ENCODE measurements around the gene GJC3.
"Not testable (repeated sequence)": the region's sequence is repeated elsewhere in the genome, so short reads cannot be mapped to it uniquely, and the experiment has no call there.

GJC3 gene

GRCh38 chr7:99928188-99928587 lies 1.2 kb downstream of the GJC3 start:
- DNase-seq = no peak

DNA sequence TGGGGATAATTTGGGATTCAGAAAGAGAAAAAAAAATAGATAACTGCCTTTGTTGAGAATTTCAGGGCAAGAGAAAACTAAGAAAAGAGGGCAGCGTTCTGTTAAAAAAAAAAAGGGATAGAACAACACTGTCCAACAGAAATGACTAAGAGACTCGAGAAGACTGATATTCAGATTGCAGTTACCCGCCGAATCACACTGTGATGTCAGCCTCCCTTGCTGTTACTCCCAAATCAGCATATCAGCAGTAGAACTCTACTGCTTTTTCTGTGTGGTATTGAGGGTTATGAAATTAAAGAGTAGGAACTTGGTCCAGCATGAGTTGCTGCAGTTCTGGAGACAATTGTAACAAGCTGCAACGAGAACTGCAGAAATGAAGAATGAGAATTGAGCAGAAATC lies 1.9 kb downstream of the GJC3 start:
- DNase-seq = no peak

DNA sequence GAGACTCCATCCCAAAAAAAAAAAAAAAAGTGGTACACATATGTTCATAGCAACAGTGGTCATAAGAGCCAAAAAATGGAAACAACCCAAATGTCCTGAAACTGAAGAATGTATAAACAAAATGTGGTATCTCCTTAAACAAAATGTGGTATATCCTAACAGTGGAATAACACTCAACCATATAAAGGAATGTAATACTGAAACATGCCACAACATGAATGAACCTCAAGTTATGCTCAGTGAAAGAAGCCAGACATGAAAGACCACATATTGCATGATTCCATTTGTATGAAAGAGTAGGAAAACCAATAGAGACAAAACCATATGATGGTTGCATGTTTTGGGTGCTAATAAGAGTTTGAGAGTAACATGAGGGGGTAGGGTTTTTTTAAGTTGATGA lies 3.1 kb downstream of the GJC3 start:
- DNase-seq = no peak

DNA sequence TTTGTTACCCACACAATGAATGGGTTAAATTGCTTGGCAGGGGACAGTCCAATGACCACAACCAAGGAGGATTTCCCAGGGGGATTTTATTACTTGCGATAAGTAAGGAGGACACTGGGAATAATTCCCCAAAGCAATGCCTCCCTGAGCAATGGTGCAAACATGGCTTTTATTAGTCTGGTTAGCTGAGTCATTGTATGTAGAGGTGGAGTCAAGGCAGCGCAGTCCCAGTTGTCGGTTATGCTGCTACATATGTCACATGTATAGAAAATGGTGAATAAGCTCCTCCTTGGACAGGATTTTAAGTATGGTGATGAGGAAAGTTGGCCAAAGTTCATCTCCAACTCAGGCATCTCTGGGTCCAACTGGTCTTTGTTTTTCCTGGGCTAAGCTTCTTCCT lies 6.2 kb downstream of the GJC3 start:
- no peak for DNase-seq

DNA sequence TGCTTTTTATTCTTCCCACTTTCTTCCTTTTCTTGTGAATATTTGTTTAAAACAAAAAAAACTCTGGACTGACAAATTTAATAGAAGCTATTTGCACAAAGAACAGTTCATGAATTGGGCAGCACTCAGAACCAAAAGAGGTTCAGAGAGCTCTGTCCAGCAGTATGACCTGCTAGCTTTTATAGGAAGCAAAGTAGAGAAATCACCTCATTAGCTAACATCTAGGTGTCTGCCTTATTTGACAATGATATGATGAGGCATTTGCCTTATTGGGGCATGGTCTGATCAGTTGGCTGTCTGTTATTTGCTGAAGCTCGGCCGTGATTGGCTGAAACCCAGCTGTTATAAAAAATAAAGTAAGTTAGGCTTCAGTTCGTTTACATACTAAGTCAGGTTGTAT lies 9.3 kb downstream of the GJC3 start:
- no peak for DNase-seq

DNA sequence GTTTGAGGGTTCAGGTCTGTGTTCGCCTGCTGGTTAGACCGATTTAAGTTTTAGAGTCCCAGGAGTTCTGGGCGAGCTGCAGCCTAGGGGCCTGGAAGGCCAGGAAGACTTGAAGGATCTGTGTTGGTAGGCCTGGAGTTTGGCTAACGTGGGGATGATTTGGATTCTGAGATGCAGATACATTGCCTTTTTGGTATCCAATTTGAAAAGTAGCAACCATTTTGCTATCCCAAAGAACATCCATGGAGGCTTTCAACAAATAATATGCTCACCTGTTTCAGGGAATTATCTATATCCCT lies 9.7 kb downstream of the GJC3 start:
- DNase-seq = no peak

- peak; percentile 87 for DNase-seq
These were observed 10.2 kb downstream of the GJC3 start, which contains the start of gene TRIM4 for GRCh38 chr7:99918959-99919813. Gene TRIM4 (minus strand): TSS chr7:99919530. CDS start chr7:99919401, 129 bp downstream.

DNA sequence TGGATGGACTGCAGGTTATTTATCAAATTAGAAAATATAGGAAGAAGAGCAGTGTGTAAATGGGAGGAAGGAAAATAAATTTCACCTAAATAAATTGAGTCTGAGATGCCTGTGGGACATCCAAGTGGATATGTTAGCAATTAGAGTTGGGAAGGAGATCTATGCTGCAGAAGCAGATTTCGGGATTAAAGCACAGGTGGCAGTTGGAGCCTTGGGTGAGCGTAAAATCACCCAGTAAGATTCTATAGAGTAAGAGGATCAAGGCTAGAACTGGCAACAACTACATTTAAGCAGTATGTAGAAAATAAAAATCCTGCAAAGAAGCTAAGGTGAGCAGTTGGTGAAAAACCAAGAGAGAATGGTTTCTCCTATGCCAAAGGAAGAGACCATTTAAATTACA lies 18.4 kb downstream of the GJC3 start:
- DNase-seq = no peak

DNA sequence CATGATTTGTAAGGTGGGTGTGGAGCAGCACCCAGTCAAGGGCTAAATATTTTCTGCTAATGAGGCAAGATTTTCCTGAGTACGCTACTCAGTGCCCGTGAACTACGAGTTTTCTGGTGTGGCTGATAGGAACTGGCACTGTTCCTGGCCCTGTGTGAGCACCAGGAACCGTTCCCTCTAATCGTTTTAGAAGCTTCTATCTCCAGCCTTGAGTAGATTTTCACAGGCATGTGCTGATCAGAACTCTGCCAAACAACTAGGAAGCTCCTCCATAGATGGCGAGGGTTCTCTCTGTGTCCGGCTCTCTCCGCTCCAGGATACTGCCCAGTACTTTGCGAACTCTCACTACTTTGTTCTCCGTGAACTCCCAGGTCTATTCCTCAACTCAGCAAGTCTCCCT lies 27.8 kb downstream of the GJC3 start:
- no peak for DNase-seq

DNA sequence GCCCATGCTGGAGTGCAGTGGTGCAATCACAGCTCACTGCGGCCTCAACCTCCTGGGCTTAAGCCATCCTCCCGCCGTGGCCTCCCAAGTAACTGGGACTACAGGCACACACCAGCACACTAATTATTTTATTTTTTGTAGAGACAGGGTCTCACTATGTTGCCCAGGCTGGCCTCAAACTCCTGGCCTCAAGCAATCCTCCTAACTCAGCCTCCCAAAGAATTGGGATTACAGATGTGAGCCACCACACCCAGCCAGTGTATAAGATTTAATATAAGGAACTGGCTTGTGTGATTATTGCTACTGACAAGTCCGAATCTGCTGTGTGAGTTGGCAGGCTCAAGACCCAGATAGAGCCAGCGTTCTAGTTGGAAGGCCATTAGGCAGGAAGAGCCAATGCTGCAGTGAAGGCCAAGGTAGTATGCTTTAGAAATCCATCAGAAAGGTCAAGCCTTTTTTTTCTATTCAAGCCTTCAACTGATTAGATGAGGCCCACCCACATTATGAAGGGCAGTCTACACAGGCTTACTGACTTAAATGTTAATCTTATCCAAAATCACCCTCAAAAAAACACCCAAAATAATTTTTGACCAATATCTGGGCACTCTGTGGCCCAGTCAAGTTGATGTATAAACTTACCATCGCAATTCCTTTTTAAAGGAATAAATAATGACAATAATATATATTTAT lies 29.4 kb downstream of the GJC3 start:
- no peak for DNase-seq

- no peak for DNase-seq
These were observed 30.6 kb downstream of the GJC3 start for GRCh38 chr7:99898836-99899235.

- DNase-seq = no peak
These were observed 31.4 kb downstream of the GJC3 start for GRCh38 chr7:99898023-99898357.

- DNase-seq = no peak
These were observed 31.9 kb downstream of the GJC3 start for GRCh38 chr7:99897322-99898022.

- DNase-seq = no peak
These were observed 34.7 kb downstream of the GJC3 start for GRCh38 chr7:99894738-99895137.

- DNase-seq = no peak
These were observed 36.1 kb downstream of the GJC3 start for GRCh38 chr7:99893280-99893679.

DNA sequence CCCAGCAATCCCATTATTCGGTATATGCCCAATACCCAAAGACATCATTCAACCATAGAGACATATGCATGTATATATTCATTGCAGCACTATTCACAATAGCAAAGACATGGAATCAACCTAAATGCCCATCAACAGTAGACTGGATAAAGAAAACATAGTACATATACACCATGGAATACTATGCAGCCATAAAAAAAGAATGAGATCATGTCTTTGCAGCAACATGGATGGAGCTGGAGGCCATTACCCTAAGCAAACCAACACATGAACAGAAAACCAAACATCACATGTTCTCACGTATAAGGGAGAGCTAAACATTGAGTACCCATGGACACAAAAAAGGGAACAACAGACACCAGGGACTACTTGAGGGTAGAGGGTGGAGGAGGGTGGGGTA lies 39.1 kb downstream of the GJC3 start:
- DNase-seq = not testable (repeated sequence)

- not testable (repeated sequence) for DNase-seq
These were observed 41.1 kb downstream of the GJC3 start for GRCh38 chr7:99888366-99888765.

DNA sequence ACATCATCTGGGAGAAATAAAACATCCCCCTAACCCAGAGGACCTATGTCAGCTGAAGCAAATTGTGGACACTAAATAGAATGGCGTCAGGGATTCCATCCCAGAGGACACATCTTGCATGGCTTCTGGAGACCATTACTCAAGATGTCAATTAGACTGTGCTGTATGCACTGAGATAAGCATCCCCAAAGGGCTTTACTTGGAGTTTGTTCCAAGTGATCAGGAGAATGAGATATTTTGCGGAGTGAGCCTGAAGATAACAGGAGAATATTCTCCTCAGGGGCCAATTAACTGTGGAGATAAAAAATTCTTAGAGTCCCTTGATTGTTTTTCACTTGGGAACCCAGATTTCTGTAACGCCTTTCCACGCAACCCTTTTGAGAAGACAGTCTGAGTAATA lies 48.0 kb downstream of the GJC3 start:
- DNase-seq = no peak

- DNase-seq = no peak
These were observed 52.5 kb downstream of the GJC3 start, which contains the start of gene OR2AE1 for GRCh38 chr7:99876933-99877332. Gene OR2AE1 (minus strand): TSS chr7:99877033. CDS start chr7:99877033, 0 bp downstream.

- DNase-seq = no peak
These were observed 52.9 kb downstream of the GJC3 start for GRCh38 chr7:99876491-99876890.
